ENCODE data around the gene TXNL4A. TPM values are rescaled to one million over a fixed set of nuclear protein-coding genes. Genes with fewer than 3 reads are reported as not detected.

The TXNL4A gene
- total RNA-seq, 3 donors from 2014 or later (not counting 1 experiment from before 2014, with no cell fraction given), result 63.2 to 69.1 (median 66.4) TPM

DNA sequence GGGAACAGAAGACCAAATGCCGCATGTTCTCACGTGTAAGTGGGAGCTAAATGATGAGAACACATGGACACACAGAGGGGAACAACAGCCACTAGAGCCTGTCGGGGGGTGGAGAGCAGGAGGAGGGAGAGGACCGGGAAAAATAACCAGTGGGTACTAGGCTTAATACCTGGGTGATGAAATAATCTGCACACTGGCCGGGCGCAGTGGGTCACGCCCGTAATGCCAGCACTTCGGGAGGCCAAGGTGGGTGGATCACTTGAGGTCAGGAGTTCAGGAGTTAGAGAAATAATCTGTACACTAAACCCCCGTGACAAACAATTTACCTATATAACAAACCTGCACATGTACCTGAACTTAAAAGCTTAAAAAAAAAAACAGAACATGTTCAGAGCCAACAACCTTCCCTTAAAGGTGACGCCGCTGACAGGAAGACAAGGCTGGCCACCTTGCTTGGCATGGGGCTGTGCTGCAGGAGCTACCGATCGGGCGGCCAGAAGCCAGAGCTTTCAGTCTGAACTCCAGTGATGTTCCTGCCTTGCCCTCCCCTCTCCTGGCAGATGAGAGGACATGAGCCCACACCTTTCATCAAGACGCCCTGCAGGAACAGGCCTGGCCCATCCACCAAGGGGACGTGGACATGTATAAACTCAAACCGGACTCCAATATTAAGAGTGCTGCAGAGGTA is 48.1 kb downstream of the TXNL4A start:
- H3K36me3 ChIP-seq (ENCODE audit: control insufficient read depth, insufficient read depth, low read length), result peaks cover 16% of the 10 kb centered on the region
- H3K9me3 ChIP-seq (ENCODE audit: control insufficient read depth, insufficient read depth, low read length), result peaks cover 12% of the 10 kb centered on the region
- H3K9me3 Mint-ChIP-seq, result no peaks in the 10 kb centered on the region
- peaks cover 7% of the 10 kb centered on the region for H3K36me3 Mint-ChIP-seq
- H3K27me3 ChIP-seq (ENCODE audit: control insufficient read depth, insufficient read depth, low read length), result no peaks in the 10 kb centered on the region
- no peak overlapping the region for H3K27ac Mint-ChIP-seq
- 97% methylated on average over 18 of the region's 18 CpGs for WGBS (ENCODE audit: insufficient coverage)
- peaks cover 12% of the 10 kb centered on the region for H3K4me1 ChIP-seq (ENCODE audit: control insufficient read depth, insufficient read depth, low read length)
- no peaks in the 10 kb centered on the region for H3K27me3 Mint-ChIP-seq (ENCODE audit: low read depth in 2 of 2)
- no peak overlapping the region for H3K4me3 Mint-ChIP-seq
- ATAC-seq, result no peak
- no peak overlapping the region for H3K27ac ChIP-seq (ENCODE audit: low read length)
- peaks cover 19 to 46% of the 10 kb centered on the region in 2 donors for H3K4me1 Mint-ChIP-seq
- TF ChIP-seq, protein P1, sequence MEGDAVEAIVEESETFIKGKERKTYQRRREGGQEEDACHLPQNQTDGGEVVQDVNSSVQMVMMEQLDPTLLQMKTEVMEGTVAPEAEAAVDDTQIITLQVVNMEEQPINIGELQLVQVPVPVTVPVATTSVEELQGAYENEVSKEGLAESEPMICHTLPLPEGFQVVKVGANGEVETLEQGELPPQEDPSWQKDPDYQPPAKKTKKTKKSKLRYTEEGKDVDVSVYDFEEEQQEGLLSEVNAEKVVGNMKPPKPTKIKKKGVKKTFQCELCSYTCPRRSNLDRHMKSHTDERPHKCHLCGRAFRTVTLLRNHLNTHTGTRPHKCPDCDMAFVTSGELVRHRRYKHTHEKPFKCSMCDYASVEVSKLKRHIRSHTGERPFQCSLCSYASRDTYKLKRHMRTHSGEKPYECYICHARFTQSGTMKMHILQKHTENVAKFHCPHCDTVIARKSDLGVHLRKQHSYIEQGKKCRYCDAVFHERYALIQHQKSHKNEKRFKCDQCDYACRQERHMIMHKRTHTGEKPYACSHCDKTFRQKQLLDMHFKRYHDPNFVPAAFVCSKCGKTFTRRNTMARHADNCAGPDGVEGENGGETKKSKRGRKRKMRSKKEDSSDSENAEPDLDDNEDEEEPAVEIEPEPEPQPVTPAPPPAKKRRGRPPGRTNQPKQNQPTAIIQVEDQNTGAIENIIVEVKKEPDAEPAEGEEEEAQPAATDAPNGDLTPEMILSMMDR (IDR thresholded peaks at IDR 0.05), result no peak
- intact Hi-C loops (cut with micrococcal nuclease), result no loop called here
- no peak overlapping the region for H3K4me3 ChIP-seq (ENCODE audit: low read length)
- no peak for DNase-seq

DNA sequence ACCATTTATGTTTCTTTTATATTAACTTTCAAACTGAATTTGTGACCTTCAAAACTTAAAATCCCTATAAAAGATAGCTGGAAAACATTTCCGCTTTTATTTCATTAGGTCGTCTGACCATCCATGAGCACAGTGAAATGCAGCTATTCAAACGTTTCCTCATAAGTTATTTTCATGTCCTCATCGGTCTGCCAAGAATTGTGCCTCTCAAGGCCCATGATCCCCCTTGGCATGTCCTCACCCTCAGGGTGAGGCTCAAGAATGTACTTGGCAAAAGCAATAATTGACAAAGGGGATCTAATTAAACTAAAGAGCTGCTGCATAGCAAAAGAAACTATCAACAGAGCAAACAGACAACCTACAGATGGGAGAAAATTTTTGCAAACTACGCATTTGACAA is 49.3 kb downstream of the TXNL4A start:
- peaks cover 15% of the 10 kb centered on the region for H3K9me3 ChIP-seq (ENCODE audit: control insufficient read depth, insufficient read depth, low read length)
- 94% methylated on average over 5 of the region's 5 CpGs for WGBS (ENCODE audit: insufficient coverage)
- no peak for ATAC-seq
- no peak for DNase-seq
- TF ChIP-seq, protein P1 (IDR thresholded peaks at IDR 0.05), result no peak
- H3K27ac ChIP-seq (ENCODE audit: low read length), result no peak overlapping the region
- H3K27me3 Mint-ChIP-seq (ENCODE audit: low read depth in 2 of 2), result no peaks in the 10 kb centered on the region
- H3K4me3 ChIP-seq (ENCODE audit: low read length), result no peak overlapping the region
- H3K36me3 ChIP-seq (ENCODE audit: control insufficient read depth, insufficient read depth, low read length), result peaks cover 16% of the 10 kb centered on the region
- intact Hi-C loops (cut with micrococcal nuclease), result no loop called here
- peaks cover 10 to 35% of the 10 kb centered on the region in 2 donors for H3K4me1 Mint-ChIP-seq
- H3K27ac Mint-ChIP-seq, result no peak overlapping the region
- H3K9me3 Mint-ChIP-seq, result no peaks in the 10 kb centered on the region
- H3K4me1 ChIP-seq (ENCODE audit: control insufficient read depth, insufficient read depth, low read length), result peaks cover 4% of the 10 kb centered on the region
- no peaks in the 10 kb centered on the region for H3K27me3 ChIP-seq (ENCODE audit: control insufficient read depth, insufficient read depth, low read length)
- H3K4me3 Mint-ChIP-seq, result no peak overlapping the region
- H3K36me3 Mint-ChIP-seq, result peaks cover 7% of the 10 kb centered on the region

DNA sequence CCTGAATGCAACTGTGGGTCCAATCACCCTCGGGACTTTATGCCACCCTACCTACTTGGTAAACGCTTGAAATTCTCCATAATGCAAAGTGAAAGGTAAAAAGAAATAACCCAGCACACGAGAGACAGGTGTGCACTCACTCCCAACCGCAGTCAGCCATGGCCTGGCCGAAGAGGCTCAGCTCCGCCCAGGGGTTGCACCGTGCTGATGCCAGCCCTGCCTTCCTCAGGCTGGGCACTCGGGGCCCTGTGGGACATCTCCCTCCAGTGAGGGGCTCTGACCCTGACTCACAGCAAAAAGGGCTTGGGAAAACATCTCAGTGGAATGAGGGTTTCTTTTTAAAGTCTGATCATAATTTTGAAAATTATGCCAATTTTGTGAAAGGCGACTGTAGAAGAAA is 50.2 kb downstream of the TXNL4A start:
- WGBS (ENCODE audit: insufficient coverage), result 95% methylated on average over 9 of the region's 9 CpGs

More for the DNA sequence above, 50.2 kb downstream of the TXNL4A start:
- no peaks in the 10 kb centered on the region for H3K27me3 ChIP-seq (ENCODE audit: control insufficient read depth, insufficient read depth, low read length)
- no peaks in the 10 kb centered on the region for H3K4me1 ChIP-seq (ENCODE audit: control insufficient read depth, insufficient read depth, low read length)
- H3K36me3 ChIP-seq (ENCODE audit: control insufficient read depth, insufficient read depth, low read length), result peaks cover 16% of the 10 kb centered on the region
- H3K27me3 Mint-ChIP-seq (ENCODE audit: low read depth in 2 of 2), result no peaks in the 10 kb centered on the region
- peaks cover 15% of the 10 kb centered on the region for H3K36me3 Mint-ChIP-seq
- no peak overlapping the region for H3K4me3 Mint-ChIP-seq
- H3K9me3 ChIP-seq (ENCODE audit: control insufficient read depth, insufficient read depth, low read length), result peaks cover 19% of the 10 kb centered on the region
- H3K27ac ChIP-seq (ENCODE audit: low read length), result no peak overlapping the region
- peaks cover 10 to 32% of the 10 kb centered on the region in 2 donors for H3K4me1 Mint-ChIP-seq
- no peak overlapping the region for H3K27ac Mint-ChIP-seq
- H3K4me3 ChIP-seq (ENCODE audit: low read length), result no peak overlapping the region
- DNase-seq (no peak), ATAC-seq (no peak)
- TF ChIP-seq, protein P1 (IDR thresholded peaks at IDR 0.05), result no peak
- intact Hi-C loops (cut with micrococcal nuclease), result no loop called here
- peaks cover 2 to 5% of the 10 kb centered on the region in 2 donors for H3K9me3 Mint-ChIP-seq

Data from natural killer cell (primary cell).